NCI-H1436 (cell line): Measurements from ENCODE around the gene CTDSP2.
A peak's percentile ranks its signal among the peaks of the same experiment; 100 is the strongest.
"Not testable (repeated sequence)": the region's sequence is repeated elsewhere in the genome, so short reads cannot be mapped to it uniquely, and the experiment has no call there.

Source experiments
- DNase-seq: peaks from one replicate; lab custom pipeline; 2025; lab: John Stamatoyannopoulos, UW

Gene CTDSP2

GRCh38 chr12:57852620-57853500 is 6.3 kb upstream of the CTDSP2 start:
- no peak for DNase-seq

DNA sequence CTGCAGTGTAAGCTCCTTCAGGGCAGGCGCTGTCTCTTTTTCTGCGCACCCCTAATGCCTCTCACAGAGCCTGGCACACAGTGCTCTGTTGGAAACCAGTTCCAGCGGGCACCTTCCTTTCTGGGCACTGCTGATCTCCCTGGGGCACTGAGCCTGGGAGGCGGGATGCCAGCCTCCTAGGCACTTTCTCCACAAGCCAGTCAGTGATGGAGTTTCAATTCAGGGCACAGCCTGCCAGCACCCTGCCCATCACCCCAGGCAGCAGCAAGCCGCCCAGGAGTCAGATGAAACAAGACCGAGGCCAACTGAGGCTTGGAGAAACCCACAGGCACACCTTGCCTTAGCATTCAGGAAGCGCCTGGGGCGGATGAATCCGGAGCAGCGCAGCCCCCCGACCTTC is 5.7 kb upstream of the CTDSP2 start:
- DNase-seq = no peak

DNA sequence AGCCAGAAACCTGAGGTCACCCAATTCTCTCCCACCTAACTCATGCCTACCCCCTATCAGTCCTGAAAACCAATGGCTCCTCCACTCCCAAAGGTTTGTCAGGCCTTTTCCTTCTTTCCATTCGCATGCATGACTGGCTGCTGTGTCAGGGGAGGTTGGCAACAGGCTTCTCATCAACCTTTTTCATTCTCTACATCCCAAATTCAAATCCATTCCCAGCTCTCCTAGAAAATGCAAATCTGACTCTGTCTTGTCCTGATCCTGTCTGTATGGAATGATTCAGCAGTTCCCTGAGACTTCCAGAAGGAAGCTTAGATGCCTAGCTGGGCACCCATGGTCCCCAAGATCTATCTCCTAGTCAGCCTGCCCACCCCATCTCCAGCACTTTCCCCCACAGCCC is 5.0 kb upstream of the CTDSP2 start:
- DNase-seq = no peak

DNA sequence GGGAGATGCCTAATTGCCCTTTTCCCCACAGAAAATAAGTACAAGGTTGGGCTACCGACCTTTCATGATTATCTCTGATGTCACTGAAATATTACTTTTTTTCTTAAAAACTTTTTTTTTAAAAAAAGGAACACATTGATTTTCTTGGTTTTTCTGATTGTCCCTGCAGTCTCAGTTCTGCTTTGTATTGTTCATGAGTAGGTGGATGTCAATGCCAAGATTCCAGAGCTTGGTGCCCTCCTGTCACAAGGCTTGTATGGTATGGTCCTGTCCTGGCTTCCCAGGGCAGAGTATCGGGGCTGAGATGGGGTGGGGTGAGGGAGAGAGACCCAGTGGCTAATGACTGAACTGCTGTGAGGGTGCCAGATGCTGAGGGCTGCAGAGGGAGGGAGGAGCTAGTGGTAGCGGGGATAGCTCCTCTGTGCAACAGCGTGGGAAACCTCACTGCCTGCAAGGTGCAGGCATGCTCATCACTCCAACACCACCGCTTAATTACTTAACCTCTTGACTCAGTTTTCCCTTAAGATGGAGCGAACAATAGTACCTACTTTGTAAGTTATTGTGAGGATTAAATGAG is 4.4 kb upstream of the CTDSP2 start:
- no peak for DNase-seq

- not testable (repeated sequence) for DNase-seq
Observed at GRCh38 chr12:57849447-57849846, 2.9 kb upstream of the CTDSP2 start.

DNA sequence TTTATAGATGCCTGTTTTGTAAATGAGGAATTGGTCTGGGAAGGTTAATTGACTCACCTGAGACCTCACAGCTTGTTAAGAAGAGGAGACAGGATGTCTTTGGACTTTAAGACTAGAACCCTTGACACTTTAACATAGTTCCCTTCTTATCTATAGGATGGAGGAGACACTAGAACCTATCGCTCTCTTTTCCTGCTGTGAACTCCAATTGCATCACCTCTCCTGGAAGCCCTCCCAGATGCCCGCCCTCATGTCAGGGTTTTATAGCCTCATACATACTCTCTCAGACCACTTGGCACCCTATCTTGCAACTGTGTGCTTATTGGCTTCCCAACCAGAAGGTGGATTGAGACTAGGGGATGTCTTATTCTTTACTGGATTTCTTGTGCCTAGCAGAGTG is 2.5 kb upstream of the CTDSP2 start:
- DNase-seq = no peak

GRCh38 chr12:57848208-57848607 is 1.7 kb upstream of the CTDSP2 start:
- no peak for DNase-seq

GRCh38 chr12:57846285-57846576 is 298 bp downstream of the CTDSP2 start:
- no peak for DNase-seq

DNA sequence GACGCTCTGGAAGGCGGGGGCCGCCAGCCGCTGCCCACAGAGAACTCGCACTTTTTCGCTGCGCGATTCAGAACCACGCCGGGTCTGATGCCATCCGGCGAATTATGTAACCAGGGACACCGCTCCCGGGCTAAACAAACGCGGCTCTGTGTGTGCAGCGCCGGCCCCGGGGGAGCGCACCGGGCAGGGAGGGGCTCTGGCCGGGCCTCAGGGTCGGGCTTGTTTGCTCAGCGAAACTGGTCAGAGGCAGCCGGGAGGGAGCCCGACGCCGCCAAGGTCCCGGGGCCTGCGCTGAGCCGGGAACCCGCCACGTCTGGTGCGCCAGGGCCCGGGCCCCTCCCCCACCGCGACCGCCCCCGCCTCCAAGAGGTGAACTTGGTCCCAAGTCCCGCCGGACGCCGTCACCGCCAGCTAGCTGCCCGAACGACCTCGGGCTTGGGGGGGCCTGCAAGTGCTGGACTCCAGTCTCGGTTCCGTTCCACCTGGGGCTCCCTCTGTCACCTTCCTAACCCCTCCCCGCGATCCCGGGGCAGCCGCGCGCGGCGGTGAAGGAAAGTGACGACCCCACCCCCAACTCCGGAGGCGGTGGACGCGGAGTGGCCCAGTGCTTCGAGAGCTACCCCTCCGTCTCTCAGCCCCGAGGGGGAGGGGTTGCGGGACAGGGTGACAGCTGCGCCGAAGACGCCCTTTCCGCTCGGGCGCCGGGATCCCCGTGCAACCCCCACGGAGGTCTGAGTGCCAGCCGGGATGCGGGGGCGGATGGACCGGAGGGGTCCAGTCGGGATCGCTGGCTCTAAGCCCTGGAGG is 848 bp downstream of the CTDSP2 start:
- DNase-seq = peak; percentile 24

- no peak for DNase-seq
Observed at GRCh38 chr12:57844709-57845477, 1.6 kb downstream of the CTDSP2 start.

- DNase-seq = no peak
Observed at GRCh38 chr12:57842342-57843294, 3.9 kb downstream of the CTDSP2 start.

DNA sequence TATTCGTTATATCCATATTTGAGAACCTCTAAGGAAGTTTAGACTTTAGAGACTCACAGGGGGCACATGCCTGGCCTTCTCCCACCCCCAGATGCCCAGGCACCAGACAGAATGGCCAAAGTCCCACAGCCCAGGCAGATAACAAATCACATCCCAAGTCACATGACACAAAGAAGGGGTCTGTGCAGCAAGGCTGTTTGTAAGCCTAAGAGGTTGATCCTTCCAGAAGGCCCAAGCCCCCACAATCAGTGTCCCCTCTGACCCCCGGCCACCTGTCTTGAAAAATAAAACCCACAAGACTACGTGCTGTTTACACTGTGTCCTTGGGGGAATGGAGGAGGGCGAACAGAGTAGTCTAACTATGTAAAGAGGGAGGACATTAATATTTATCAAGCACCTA is 5.1 kb downstream of the CTDSP2 start:
- no peak for DNase-seq

DNA sequence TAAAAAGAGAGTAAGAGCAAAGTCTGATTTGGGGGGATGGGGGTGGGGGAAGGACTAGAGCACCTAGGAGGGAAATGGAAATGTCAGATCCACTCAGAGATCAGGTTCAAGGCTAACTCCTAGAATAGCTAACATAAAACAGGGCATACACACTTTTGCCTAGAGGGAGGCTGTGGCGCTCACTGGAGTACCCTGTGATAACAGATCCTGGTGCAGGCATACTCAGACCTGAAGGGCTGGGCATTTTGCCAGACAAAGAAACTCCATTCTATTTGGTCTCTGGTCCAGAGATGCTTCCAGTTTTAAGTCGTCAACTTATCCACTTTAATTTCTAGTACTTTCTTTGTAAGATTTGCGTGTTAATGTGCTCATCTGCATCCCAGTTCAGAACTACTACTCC is 5.8 kb downstream of the CTDSP2 start:
- DNase-seq = no peak

- no peak for DNase-seq
Observed at GRCh38 chr12:57839996-57840395, 6.5 kb downstream of the CTDSP2 start.

DNA sequence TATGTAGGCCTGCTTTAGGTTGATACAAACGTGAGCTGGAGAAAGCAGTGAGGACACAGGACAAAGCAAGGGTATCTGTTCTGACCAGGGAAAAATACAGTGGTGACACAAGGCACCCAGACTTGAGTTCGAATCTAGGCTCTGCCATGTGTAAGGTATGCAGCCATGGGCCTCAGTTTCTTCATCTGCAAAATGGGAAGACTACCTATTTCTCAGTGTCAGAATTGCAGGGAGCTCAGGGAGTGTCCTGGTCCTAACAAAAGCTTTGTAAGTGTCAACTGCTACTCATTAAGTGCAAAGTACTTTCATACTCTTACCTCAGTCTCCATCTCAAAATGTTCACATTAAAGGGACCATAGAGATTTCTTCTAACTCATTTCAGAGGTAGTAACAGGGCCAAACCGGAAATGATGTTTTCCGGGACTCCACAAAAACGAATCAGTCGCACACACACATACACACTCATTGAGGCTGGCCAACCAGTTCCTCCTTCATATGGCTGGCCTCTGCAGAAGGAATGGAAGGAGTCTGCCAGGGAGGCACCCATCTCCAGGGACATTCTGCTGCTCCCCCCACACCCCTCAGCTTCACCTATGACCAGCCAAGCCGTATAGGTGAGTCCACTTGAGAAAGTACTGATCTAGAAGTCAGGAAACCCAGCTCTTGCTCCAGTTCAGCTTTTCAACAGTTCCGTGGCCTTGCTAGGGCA is 7.8 kb downstream of the CTDSP2 start:
- DNase-seq = no peak

- DNase-seq = no peak
Observed at GRCh38 chr12:57837864-57838562, 8.5 kb downstream of the CTDSP2 start.

GRCh38 chr12:57836442-57837375 is 9.8 kb downstream of the CTDSP2 start:
- DNase-seq = no peak

GRCh38 chr12:57835366-57836288 is 10.9 kb downstream of the CTDSP2 start:
- DNase-seq = no peak
